CD14-positive monocyte (primary cell): ENCODE measurements around the gene GALNT1. TPM values are rescaled to one million over a fixed set of nuclear protein-coding genes. Genes with fewer than 3 reads are reported as not detected.

ENCODE experiments used
- DNase-seq, 3 donors: peaks; one replicate each; pipeline ENCODE4 v3.0.0-alpha.2; 2011 to 2022
- H2AFZ ChIP-seq: 2 replicates; pipeline ENCODE4 v1.6.0; 2012; ENCODE audit warnings: mild to moderate bottlenecking, low read depth, low read length, inconsistent platforms; ENCODE audit not compliant: insufficient read depth, poor library complexity, severe bottlenecking
- H3K27ac ChIP-seq, 2 donors: 1 replicate in 1 of 2; 2 replicates in 1 of 2; pipeline ENCODE4 v1.5.1; 2012 to 2013; ENCODE audit warnings: low read length in 2 of 2, control low read depth in 1 of 2, inconsistent platforms in 1 of 2, low read depth in 1 of 2, mild to moderate bottlenecking in 1 of 2
- H3K27me3 ChIP-seq, 2 donors: one replicate each; pipeline versions ENCODE4 v1.6.0 to v1.6.1; 2011 to 2013; ENCODE audit warnings: low read length in 2 of 2; ENCODE audit not compliant: control insufficient read depth in 2 of 2, insufficient read depth in 2 of 2
- H3K36me3 ChIP-seq, 2 donors: replicated peaks in 1 of 2; 1 replicate in 1 of 2; 2 replicates in 1 of 2; pipeline versions ENCODE4 v1.5.1 to v1.6.1; 2012 to 2013; ENCODE audit warnings: low read length in 2 of 2, control low read depth in 1 of 2, inconsistent platforms in 1 of 2, mild to moderate bottlenecking in 1 of 2; ENCODE audit not compliant: insufficient read depth in 2 of 2, control insufficient read depth in 1 of 2
- H3K4me1 ChIP-seq, 2 donors: 1 replicate in 1 of 2; 2 replicates in 1 of 2; pipeline versions ENCODE4 v1.5.1 to v1.6.1; 2012 to 2013; ENCODE audit warnings: low read length in 2 of 2, control low read depth in 1 of 2, inconsistent platforms in 1 of 2, mild to moderate bottlenecking in 1 of 2, moderate library complexity in 1 of 2; ENCODE audit not compliant: insufficient read depth in 2 of 2, control insufficient read depth in 1 of 2
- H3K4me2 ChIP-seq: replicated peaks from 2 replicates; pipeline ENCODE3; 2012; ENCODE audit warnings: low read length, moderate library complexity, mild to moderate bottlenecking; ENCODE audit not compliant: poor library complexity, severe bottlenecking; ENCODE audit errors: extremely low read depth
- H3K4me3 ChIP-seq, 3 experiments: fragments of 200-600 bp in 1 of 3; sonication (generic) in 1 of 3; replicated peaks in 1 of 3; 1 replicate in 2 of 3; 2 replicates in 1 of 3; pipeline ENCODE4 v1.5.1; 2011 to 2013; ENCODE audit warnings: low read length in 3 of 3, mild to moderate bottlenecking in 3 of 3, control low read depth in 2 of 3, low read depth in 2 of 3, inconsistent platforms in 1 of 3, moderate library complexity in 1 of 3
- H3K79me2 ChIP-seq: 2 replicates; pipeline ENCODE4 v1.6.0; 2012; ENCODE audit warnings: mild to moderate bottlenecking, control low read depth, inconsistent platforms, low read length, moderate library complexity; ENCODE audit not compliant: insufficient read depth
- H3K9ac ChIP-seq: 2 replicates; pipeline ENCODE4 v1.6.0; 2017; ENCODE audit warnings: low read length, mild to moderate bottlenecking; ENCODE audit not compliant: insufficient read depth, poor library complexity, severe bottlenecking
- H3K9me3 ChIP-seq, 2 donors: replicated peaks in 1 of 2; 1 replicate in 1 of 2; 2 replicates in 1 of 2; pipeline versions ENCODE4 v1.5.1 to v1.6.1; 2012 to 2013; ENCODE audit warnings: low read length in 2 of 2, control low read depth in 1 of 2; ENCODE audit not compliant: control insufficient read depth in 1 of 2, insufficient read depth in 1 of 2
- H4K20me1 ChIP-seq: 2 replicates; pipeline ENCODE4 v1.6.0; 2012; ENCODE audit warnings: mild to moderate bottlenecking, low read length, control low read depth, moderate library complexity; ENCODE audit not compliant: insufficient read depth
- H3K27ac Mint-ChIP-seq, 7 donors: one replicate each; pipeline ENCODE4 v1.8.0; 2020; ENCODE audit warnings: mild to moderate bottlenecking in 7 of 7, mixed read lengths in 7 of 7, moderate library complexity in 6 of 7, inconsistent platforms in 2 of 7
- H3K27me3 Mint-ChIP-seq, 3 donors: one replicate each; pipeline ENCODE4 v1.8.0; 2021 to 2022; ENCODE audit warnings: low read depth in 3 of 3, mild to moderate bottlenecking in 3 of 3, mixed read lengths in 3 of 3, moderate library complexity in 3 of 3, inconsistent platforms in 1 of 3
- H3K36me3 Mint-ChIP-seq, 2 donors: one replicate each; pipeline ENCODE4 v1.8.0; 2020; ENCODE audit warnings: mixed read lengths in 2 of 2, inconsistent platforms in 1 of 2, mild to moderate bottlenecking in 1 of 2
- H3K4me1 Mint-ChIP-seq: one replicate; pipeline ENCODE4 v1.8.0; 2020; ENCODE audit warnings: mild to moderate bottlenecking, mixed read lengths
- H3K4me3 Mint-ChIP-seq, 2 donors: one replicate each; pipeline ENCODE4 v1.8.0; 2020; ENCODE audit warnings: mild to moderate bottlenecking in 2 of 2, mixed read lengths in 2 of 2, moderate library complexity in 1 of 2
- H3K9me3 Mint-ChIP-seq, 7 donors: one replicate each; pipeline ENCODE4 v1.8.0; 2020 to 2022; ENCODE audit warnings: mixed read lengths in 7 of 7, mild to moderate bottlenecking in 6 of 7, moderate library complexity in 6 of 7, inconsistent platforms in 2 of 7
- CTCF ChIP-seq: fragments of 200-600 bp; IDR thresholded peaks from one replicate; pipeline ENCODE4 v1.8.0; 2022; ENCODE audit warnings: antibody characterized with exemption, mild to moderate bottlenecking
- WGBS: methylation state at CpG from one replicate; pipeline ENCODE4 v1.1.5; 2013; ENCODE audit warnings: missing lambda C conversion rate; ENCODE audit not compliant: insufficient coverage; 5-methylcytosine and 5-hydroxymethylcytosine counted together
- intact Hi-C, 2 donors: fragments of 100-400 bp; cut with micrococcal nuclease; formaldehyde crosslinking; loops; one replicate each; pipeline versions ENCODE4 v1.15.0 to v1.15.1; 2023
- polyA plus RNA-seq, 3 donors: library from polyadenylated mRNA; depleted of rRNA in 1 of 3; unstranded in 2 of 3; stranded (reverse) in 1 of 3; fragments of 300-500 nt in 2 of 3; fragments of >200 nt in 1 of 3; fragmentation: Illumina TruSeq in 2 of 3; gene quantifications; 1 replicate in 2 of 3; 2 replicates in 1 of 3; pipeline ENCODE4 v1.2.3, GENCODE V29; 2012 to 2021

Gene GALNT1
- polyA plus RNA-seq, 3 donors, result 16.8 to 58.5 (median 22.9) TPM

GRCh38 chr18:35589546-35589945 is 8.0 kb downstream of the GALNT1 start:
- Histone ChIP-seq H3K4me1 (peaks cover 12 to 17% of the 10 kb centered on the region in 2 donors), H3K4me3 (no peak overlapping the region), H2AFZ (no peak overlapping the region), H3K79me2 (peaks cover 97% of the 10 kb centered on the region), H3K9me3 (peaks cover 6 to 17% of the 10 kb centered on the region in 2 donors), H3K9ac (no peak overlapping the region), H3K27me3 (no peaks in the 10 kb centered on the region), H3K36me3 (no peaks in the 10 kb centered on the region), H3K27ac (no peak overlapping the region), H3K4me2 (no peak overlapping the region), H4K20me1 (peaks cover 82% of the 10 kb centered on the region)
- peaks cover 12 to 22% (median 18%) of the 10 kb centered on the region in 7 donors for H3K9me3 Mint-ChIP-seq
- peaks cover 13 to 18% of the 10 kb centered on the region in 2 donors for H3K36me3 Mint-ChIP-seq
- DNase-seq, result no peak
- peaks cover 14% of the 10 kb centered on the region for H3K4me1 Mint-ChIP-seq
- H3K27ac Mint-ChIP-seq, result no peak overlapping the region
- no peak overlapping the region for H3K4me3 Mint-ChIP-seq
- no CpG with 5 or more reads among the region's 1 CpG for WGBS
- intact Hi-C loops, result loop anchor here in 1 of 2 donors (10.0 kb wide), 1 partner anchor 175 kb away; no protein-coding TSS in a partner anchor
- H3K27me3 Mint-ChIP-seq, result no peaks in the 10 kb centered on the region
- TF ChIP-seq CTCF, result no peak

GRCh38 chr18:35590935-35591334 is 9.4 kb downstream of the GALNT1 start:
- peaks cover 12 to 17% of the 10 kb centered on the region in 2 donors for H3K4me1 ChIP-seq
- TF ChIP-seq CTCF, result no peak
- H4K20me1 ChIP-seq, result peaks cover 83% of the 10 kb centered on the region
- H3K36me3 ChIP-seq, result no peaks in the 10 kb centered on the region
- Mint-ChIP-seq H3K27me3 (no peaks in the 10 kb centered on the region), H3K4me1 (peaks cover 12% of the 10 kb centered on the region), H3K36me3 (peaks cover 13 to 14% of the 10 kb centered on the region in 2 donors), H3K4me3 (no peak overlapping the region), H3K9me3 (peaks cover 12 to 18% (median 15%) of the 10 kb centered on the region in 7 donors), H3K27ac (no peak overlapping the region)
- no peak overlapping the region for H3K4me2 ChIP-seq
- H3K27ac ChIP-seq, result no peak overlapping the region
- H2AFZ ChIP-seq, result no peak overlapping the region
- peaks cover 91% of the 10 kb centered on the region for H3K79me2 ChIP-seq
- DNase-seq, result no peak
- H3K4me3 ChIP-seq, result no peak overlapping the region
- 86% methylated on average over 1 of the region's 1 CpG for WGBS
- no peaks in the 10 kb centered on the region for H3K27me3 ChIP-seq
- peaks cover 4 to 17% of the 10 kb centered on the region in 2 donors for H3K9me3 ChIP-seq
- intact Hi-C loops, result no loop called here
- H3K9ac ChIP-seq, result no peak overlapping the region
